Measurements from ENCODE around the gene PLIN4. TPM values are rescaled to one million over a fixed set of nuclear protein-coding genes. Genes with fewer than 3 reads are reported as not detected.

The PLIN4 gene
- total RNA-seq, 2 donors from 2014 or later = 0.33 to 0.66 TPM

GRCh38 chr19:4513248-4513647, 5.0 kb downstream of the PLIN4 start:
- Histone ChIP-seq H3K27ac (ENCODE audit: low read depth, low read length) (no peak overlapping the region), H3K4me3 (ENCODE audit: low read length) (no peak overlapping the region), H3K27me3 (ENCODE audit: control insufficient read depth, insufficient read depth, low read length, poor library complexity, severe bottlenecking) (no peaks in the 10 kb centered on the region), H3K4me1 (ENCODE audit: control insufficient read depth, insufficient read depth, low read length) (no peaks in the 10 kb centered on the region), H3K9ac (ENCODE audit: extremely low read depth, low read length, poor library complexity, severe bottlenecking) (no peak overlapping the region), H3K36me3 (ENCODE audit: control insufficient read depth, insufficient read depth, low read length) (no peaks in the 10 kb centered on the region), H3K9me3 (ENCODE audit: control insufficient read depth, low read length) (no peaks in the 10 kb centered on the region)
- no peak for DNase-seq
- no peaks in the 10 kb centered on the region for H3K36me3 Mint-ChIP-seq (ENCODE audit: low read depth)
- H3K9me3 Mint-ChIP-seq = no peaks in the 10 kb centered on the region
- 92 to 97% methylated on average over 15 to 17 of the region's 17 CpGs for WGBS, 2 experiments (ENCODE audit: insufficient coverage in 1 of 2, insufficient read length in 1 of 2)
- no peak for TF ChIP-seq CTCF (conservative IDR thresholded peaks at IDR 0.05)
- H3K4me1 Mint-ChIP-seq = no peaks in the 10 kb centered on the region
- no peak overlapping the region for H3K27ac Mint-ChIP-seq
- H3K4me3 Mint-ChIP-seq = no peak overlapping the region
- peaks cover 35% of the 10 kb centered on the region for H3K27me3 Mint-ChIP-seq (ENCODE audit: insufficient read depth)

GRCh38 chr19:4512070-4512469, 6.2 kb downstream of the PLIN4 start:
- Histone ChIP-seq H3K9me3 (ENCODE audit: control insufficient read depth, low read length) (no peaks in the 10 kb centered on the region), H3K4me1 (ENCODE audit: control insufficient read depth, insufficient read depth, low read length) (no peaks in the 10 kb centered on the region), H3K36me3 (ENCODE audit: control insufficient read depth, insufficient read depth, low read length) (no peaks in the 10 kb centered on the region), H3K4me3 (ENCODE audit: low read length) (no peak overlapping the region), H3K27ac (ENCODE audit: low read depth, low read length) (no peak overlapping the region), H3K27me3 (ENCODE audit: control insufficient read depth, insufficient read depth, low read length, poor library complexity, severe bottlenecking) (no peaks in the 10 kb centered on the region), H3K9ac (ENCODE audit: extremely low read depth, low read length, poor library complexity, severe bottlenecking) (no peak overlapping the region)
- TF ChIP-seq CTCF (conservative IDR thresholded peaks at IDR 0.05) = no peak
- WGBS, 2 experiments (ENCODE audit: insufficient coverage in 1 of 2, insufficient read length in 1 of 2) = 89 to 91% methylated on average over 15 to 17 of the region's 17 CpGs
- Mint-ChIP-seq H3K27me3 (ENCODE audit: insufficient read depth) (peaks cover 39% of the 10 kb centered on the region), H3K4me3 (no peak overlapping the region), H3K27ac (no peak overlapping the region), H3K4me1 (no peaks in the 10 kb centered on the region), H3K36me3 (ENCODE audit: low read depth) (no peaks in the 10 kb centered on the region), H3K9me3 (no peaks in the 10 kb centered on the region)
- no peak for DNase-seq

- peaks cover 39% of the 10 kb centered on the region for H3K27me3 Mint-ChIP-seq (ENCODE audit: insufficient read depth)
- Histone ChIP-seq H3K4me1 (ENCODE audit: control insufficient read depth, insufficient read depth, low read length) (no peaks in the 10 kb centered on the region), H3K27ac (ENCODE audit: low read depth, low read length) (no peak overlapping the region), H3K36me3 (ENCODE audit: control insufficient read depth, insufficient read depth, low read length) (no peaks in the 10 kb centered on the region), H3K27me3 (ENCODE audit: control insufficient read depth, insufficient read depth, low read length, poor library complexity, severe bottlenecking) (no peaks in the 10 kb centered on the region), H3K9ac (ENCODE audit: extremely low read depth, low read length, poor library complexity, severe bottlenecking) (no peak overlapping the region), H3K4me3 (ENCODE audit: low read length) (no peak overlapping the region), H3K9me3 (ENCODE audit: control insufficient read depth, low read length) (no peaks in the 10 kb centered on the region)
- H3K27ac Mint-ChIP-seq = no peak overlapping the region
- no peak for TF ChIP-seq CTCF (conservative IDR thresholded peaks at IDR 0.05)
- H3K9me3 Mint-ChIP-seq = no peaks in the 10 kb centered on the region
- no peaks in the 10 kb centered on the region for H3K4me1 Mint-ChIP-seq
- H3K4me3 Mint-ChIP-seq = no peak overlapping the region
- 88 to 91% methylated on average over 22 to 27 of the region's 27 CpGs for WGBS, 2 experiments (ENCODE audit: insufficient coverage in 1 of 2, insufficient read length in 1 of 2)
- peaks cover 6% of the 10 kb centered on the region for H3K36me3 Mint-ChIP-seq (ENCODE audit: low read depth)
- DNase-seq = no peak
Measured at GRCh38 chr19:4511300-4512054, 6.8 kb downstream of the PLIN4 start.

Data from endodermal cell (in vitro differentiated cells).